GM12891 (cell line): ENCODE results near the gene BCL11A.

Experiments used
- PAX5 ChIP-seq: IDR thresholded peaks from 2 replicates; pipeline ENCODE4 v1.6.1; 2011; ENCODE audit warnings: low read length, moderate library complexity, mild to moderate bottlenecking; ENCODE audit not compliant: insufficient read depth, severe bottlenecking
- POLR2A ChIP-seq: IDR thresholded peaks from 2 replicates; pipeline ENCODE4 v1.6.1; 2011; ENCODE audit warnings: low read depth, low read length, control low read depth
- POLR2AphosphoS5 ChIP-seq: IDR thresholded peaks from 2 replicates; pipeline ENCODE4 v1.6.1; 2011; ENCODE audit warnings: low read depth, low read length, control low read depth
- POU2F2 ChIP-seq: IDR thresholded peaks from 2 replicates; pipeline ENCODE4 v1.6.1; 2011; ENCODE audit warnings: low read depth, mild to moderate bottlenecking, control low read depth, low read length, moderate library complexity
- SPI1 ChIP-seq: IDR thresholded peaks from 2 replicates; pipeline ENCODE4 v1.6.1; 2011; ENCODE audit warnings: low read depth, low read length, control low read depth
- TAF1 ChIP-seq: IDR thresholded peaks from 2 replicates; pipeline ENCODE4 v1.6.1; 2011; ENCODE audit warnings: low read depth, low read length, control low read depth

DNA sequence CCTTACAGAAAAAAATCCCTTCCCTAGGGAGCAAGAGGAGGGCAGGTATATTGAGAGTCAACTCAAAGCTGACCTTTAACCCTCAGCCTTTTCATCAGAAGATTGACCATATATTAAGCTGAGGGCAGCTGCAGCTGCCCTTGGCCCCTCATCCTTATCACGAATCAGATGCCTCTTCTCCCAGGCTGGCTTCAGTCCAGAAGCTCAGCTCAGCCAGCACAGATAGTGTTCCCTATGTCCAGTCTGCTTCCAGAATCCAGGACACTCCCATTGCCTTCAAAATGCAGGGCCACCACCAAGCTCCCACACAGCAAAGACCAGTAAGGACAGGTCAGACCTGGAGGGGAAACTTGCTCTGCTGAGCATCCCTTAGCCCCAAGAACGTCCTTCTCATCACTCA lies 146.1 kb downstream of the BCL11A start:
- TF ChIP-seq TAF1 (no peak), POLR2A (no peak), SPI1 (no peak), POLR2AphosphoS5 (no peak), POU2F2 (no peak), PAX5 (no peak)
